Stimulated activated CD8-positive, alpha-beta memory T cell treated with anti-CD3 and anti-CD28 coated beads, Interleukin-15, amount 100 ng/mL, for 24 hours (primary cell): ENCODE measurements around the gene HSBP1L1.

ENCODE experiments used
- DNase-seq: peaks from one replicate; pipeline ENCODE4 v3.0.0-alpha.2; 2020; ENCODE audit warnings: low read depth

Gene HSBP1L1

DNA sequence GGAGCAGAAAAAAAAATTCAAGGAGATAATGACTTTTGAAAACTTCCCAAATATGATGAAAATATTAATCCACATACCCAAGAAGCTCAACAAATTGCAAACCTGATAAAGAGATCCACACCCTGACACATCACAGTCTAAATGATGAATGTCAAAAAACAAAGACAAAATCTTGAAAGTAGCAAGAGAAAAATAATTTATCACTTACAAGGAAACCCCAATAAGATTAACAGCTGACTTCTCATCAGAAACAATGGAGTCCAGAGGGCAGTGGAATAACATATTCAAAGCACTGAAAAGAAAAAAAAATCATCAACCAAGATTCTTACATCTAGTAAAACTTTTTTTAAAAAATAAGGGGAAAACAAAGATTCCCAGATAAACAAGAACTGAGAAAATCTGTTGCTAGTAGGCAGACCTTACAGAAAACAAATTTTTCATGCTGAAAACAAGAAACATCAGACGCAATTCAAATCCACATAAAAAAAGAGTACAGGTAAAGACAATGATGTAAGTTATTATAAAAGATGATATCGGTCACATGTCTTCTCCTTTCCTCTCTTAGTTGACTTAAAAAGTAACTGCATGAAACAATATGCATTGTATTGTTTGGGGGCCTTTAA lies 34.3 kb upstream of the HSBP1L1 start:
- no peak for DNase-seq

GRCh38 chr18:79931475-79931874 lies 33.0 kb upstream of the HSBP1L1 start:
- DNase-seq, result no peak

GRCh38 chr18:79932907-79933306 lies 31.5 kb upstream of the HSBP1L1 start:
- no peak for DNase-seq

GRCh38 chr18:79933765-79934164 lies 30.7 kb upstream of the HSBP1L1 start:
- no peak for DNase-seq

GRCh38 chr18:79934311-79935097 lies 29.9 kb upstream of the HSBP1L1 start:
- DNase-seq, result no peak

- DNase-seq, result no peak
Observed at GRCh38 chr18:79935098-79935480, 29.4 kb upstream of the HSBP1L1 start.

GRCh38 chr18:79935499-79935898 lies 28.9 kb upstream of the HSBP1L1 start:
- no peak for DNase-seq

DNA sequence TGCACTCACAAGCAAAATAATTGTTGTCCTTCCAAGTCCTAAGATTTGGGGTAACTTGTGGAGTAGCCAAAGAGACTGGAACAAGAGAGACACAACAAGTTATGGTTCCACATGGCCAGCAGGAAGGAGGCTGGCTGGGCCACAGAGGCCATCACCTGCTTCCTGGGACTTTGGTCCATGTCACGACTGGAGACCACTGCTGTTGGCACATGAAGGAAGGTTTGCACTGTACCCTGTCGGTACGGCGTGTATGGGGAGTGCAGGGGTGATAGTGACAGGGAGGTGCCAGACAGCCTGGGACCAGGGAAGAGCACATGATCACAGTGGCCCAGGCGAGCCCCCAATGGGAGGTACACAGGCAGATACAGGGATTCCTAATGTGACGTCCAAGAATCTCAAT lies 28.5 kb upstream of the HSBP1L1 start:
- no peak for DNase-seq

GRCh38 chr18:79936641-79937040 lies 27.8 kb upstream of the HSBP1L1 start:
- DNase-seq, result no peak

GRCh38 chr18:79937103-79937860 lies 27.2 kb upstream of the HSBP1L1 start:
- DNase-seq, result no peak

DNA sequence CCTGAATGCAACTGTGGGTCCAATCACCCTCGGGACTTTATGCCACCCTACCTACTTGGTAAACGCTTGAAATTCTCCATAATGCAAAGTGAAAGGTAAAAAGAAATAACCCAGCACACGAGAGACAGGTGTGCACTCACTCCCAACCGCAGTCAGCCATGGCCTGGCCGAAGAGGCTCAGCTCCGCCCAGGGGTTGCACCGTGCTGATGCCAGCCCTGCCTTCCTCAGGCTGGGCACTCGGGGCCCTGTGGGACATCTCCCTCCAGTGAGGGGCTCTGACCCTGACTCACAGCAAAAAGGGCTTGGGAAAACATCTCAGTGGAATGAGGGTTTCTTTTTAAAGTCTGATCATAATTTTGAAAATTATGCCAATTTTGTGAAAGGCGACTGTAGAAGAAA lies 26.2 kb upstream of the HSBP1L1 start:
- no peak for DNase-seq

DNA sequence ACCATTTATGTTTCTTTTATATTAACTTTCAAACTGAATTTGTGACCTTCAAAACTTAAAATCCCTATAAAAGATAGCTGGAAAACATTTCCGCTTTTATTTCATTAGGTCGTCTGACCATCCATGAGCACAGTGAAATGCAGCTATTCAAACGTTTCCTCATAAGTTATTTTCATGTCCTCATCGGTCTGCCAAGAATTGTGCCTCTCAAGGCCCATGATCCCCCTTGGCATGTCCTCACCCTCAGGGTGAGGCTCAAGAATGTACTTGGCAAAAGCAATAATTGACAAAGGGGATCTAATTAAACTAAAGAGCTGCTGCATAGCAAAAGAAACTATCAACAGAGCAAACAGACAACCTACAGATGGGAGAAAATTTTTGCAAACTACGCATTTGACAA lies 25.3 kb upstream of the HSBP1L1 start:
- no peak for DNase-seq

- no peak for DNase-seq
Observed at GRCh38 chr18:79940126-79940813, 24.2 kb upstream of the HSBP1L1 start.

GRCh38 chr18:79940814-79941472 lies 23.5 kb upstream of the HSBP1L1 start:
- no peak for DNase-seq

DNA sequence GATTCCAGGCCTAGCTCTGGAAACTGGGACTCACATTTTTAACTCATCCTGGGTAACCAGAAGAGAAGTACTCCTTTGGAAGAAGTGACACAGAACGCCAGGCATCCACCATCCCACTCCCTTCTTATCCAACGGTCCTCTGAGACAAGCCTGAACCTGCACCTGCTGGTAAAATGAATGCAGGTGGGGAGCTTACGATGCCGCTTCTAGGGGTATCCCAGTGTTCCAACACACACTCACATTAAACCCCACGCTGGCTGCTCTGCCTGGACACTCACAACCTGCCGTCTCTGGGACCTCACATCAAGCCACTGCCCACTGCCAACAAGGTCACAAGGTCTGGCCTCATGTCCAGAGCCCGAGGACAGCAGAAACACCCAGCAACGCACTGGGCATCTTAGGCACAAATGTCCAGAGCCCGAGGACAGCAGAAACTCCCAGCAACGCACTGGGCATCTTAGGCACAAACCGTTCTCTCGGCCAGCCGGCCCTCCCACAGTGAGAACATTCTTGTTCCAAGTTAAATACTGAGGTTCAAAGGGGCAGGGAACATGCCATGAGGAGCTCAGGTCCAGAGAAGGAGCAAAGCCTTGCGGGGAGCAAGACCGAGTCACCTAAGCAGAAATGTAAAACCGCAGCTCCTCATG lies 22.8 kb upstream of the HSBP1L1 start:
- no peak for DNase-seq

GRCh38 chr18:79942211-79942610 lies 22.2 kb upstream of the HSBP1L1 start:
- DNase-seq, result no peak

DNA sequence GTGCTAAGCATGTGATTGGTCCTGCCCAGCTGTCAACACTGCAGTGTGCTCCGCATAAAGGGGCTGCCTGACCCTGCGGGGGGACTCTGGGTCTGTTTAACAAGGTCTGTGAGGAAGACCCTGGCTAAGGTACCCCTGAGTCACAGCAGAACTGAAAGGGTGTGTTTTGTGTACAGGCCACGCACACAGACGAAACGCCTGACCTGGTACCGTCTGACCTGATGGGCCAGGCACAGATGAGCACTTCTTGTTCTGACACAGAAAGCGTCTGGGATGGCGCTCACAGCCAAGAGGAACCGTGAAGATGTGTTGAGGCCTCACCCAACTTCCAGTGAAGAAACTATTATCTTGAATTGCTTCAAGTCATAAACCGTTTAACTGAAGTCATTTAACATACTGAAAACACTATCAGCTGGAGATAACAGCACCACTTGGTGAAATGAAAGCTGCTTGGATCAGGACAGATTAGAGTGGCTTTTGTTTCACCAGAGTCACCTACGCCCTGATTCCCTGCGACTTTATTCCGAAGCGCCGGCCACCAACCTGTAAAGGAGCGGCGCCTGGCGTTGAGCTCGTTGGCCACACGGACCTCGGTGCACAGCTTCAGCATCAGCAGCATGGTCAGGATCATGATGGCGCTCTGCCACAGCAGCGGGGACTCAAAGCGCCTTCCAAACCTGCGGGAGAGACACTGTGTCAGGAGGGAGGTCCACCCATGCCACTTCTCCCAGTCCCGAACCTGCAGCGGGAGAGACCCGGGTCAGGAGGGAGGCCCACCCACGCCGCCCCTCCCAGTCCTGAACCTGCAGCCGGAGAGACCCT lies 21.4 kb upstream of the HSBP1L1 start:
- no peak for DNase-seq

DNA sequence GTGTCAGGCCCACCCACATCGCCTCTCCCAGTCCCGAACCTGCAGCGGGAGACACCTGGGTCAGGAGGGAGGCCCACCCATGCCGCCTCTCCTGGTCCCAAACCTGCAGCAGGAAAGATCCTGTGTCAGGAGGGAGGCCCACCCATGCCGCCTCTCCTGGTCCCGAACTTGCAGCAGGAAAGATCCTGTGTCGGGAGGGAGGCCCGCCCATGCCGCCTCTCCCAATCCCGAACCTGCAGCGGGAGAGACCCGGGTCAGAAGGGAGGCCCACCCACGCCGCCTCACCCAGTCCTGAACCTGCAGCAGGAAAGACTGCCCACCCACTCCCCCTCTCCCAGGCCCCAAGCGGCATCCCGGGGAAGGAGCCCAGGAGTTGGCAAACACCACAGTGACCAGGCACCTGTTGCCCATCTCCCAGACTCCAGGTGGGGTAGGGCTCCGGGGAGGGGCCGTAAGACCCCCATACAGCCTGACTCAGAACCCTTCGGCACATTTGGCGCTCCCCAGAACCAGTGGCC lies 20.8 kb upstream of the HSBP1L1 start:
- no peak for DNase-seq

GRCh38 chr18:79944126-79944731 lies 20.2 kb upstream of the HSBP1L1 start:
- DNase-seq, result no peak

DNA sequence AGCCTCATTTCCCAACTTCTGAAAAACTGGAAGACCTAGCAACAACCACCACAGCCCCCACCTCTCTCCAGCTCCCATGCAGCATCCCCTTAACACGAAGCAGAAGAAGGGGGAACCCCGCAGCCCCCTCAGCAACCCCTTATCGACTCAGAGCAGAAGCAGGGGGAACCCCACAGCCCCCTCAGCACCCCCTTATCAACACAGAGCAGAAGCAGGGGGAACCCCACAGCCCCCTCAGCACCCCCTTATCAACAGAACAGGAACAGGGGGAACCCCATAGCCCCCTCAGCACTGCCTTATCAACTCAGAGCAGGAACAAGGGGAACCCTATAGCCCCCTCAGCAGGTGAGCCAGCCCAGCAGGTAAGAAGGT lies 19.7 kb upstream of the HSBP1L1 start:
- DNase-seq, result no peak
